Tibial artery (tissue), 4 donors: Measurements from ENCODE around the gene CCS.

Experiments used
- DNase-seq, 2 donors: peaks; one replicate each; pipeline ENCODE4 v3.0.0-alpha.2; 2019
- H3K27ac ChIP-seq, 2 donors: fragments of 200-600 bp; sonication (generic) in 1 of 2; 1 replicate in 1 of 2; 2 replicates in 1 of 2; pipeline ENCODE4 v1.5.1; 2018 to 2019; ENCODE audit warnings: mild to moderate bottlenecking in 1 of 2
- H3K27me3 ChIP-seq, 2 donors: fragments of 200-600 bp; sonication (generic) in 1 of 2; one replicate each; pipeline versions ENCODE4 v1.5.1 to v1.6.0; 2016 to 2019
- H3K36me3 ChIP-seq, 3 donors: fragments of 200-600 bp; sonication (generic) in 2 of 3; one replicate each; pipeline ENCODE4 v1.5.1; 2016 to 2019; ENCODE audit warnings: mild to moderate bottlenecking in 2 of 3
- H3K4me1 ChIP-seq, 4 donors: fragments of 200-600 bp; sonication (generic) in 2 of 4; 1 replicate in 3 of 4; 2 replicates in 1 of 4; pipeline ENCODE4 v1.5.1; 2016 to 2019
- H3K4me3 ChIP-seq, 2 donors: fragments of 200-600 bp; sonication (generic) in 1 of 2; 1 replicate in 1 of 2; 2 replicates in 1 of 2; pipeline ENCODE4 v1.5.1; 2018 to 2019; ENCODE audit warnings: mild to moderate bottlenecking in 2 of 2
- H3K9me3 ChIP-seq, 3 donors: fragments of 200-600 bp; sonication (generic) in 1 of 3; one replicate each; pipeline ENCODE4 v1.5.1; 2016 to 2019
- CTCF ChIP-seq, 2 experiments: fragments of 200-600 bp in 1 of 2; fragments of 450-650 bp in 1 of 2; IDR thresholded peaks; one replicate each; pipeline ENCODE4 v1.5.1; 2017 to 2019; ENCODE audit warnings: antibody characterized with exemption in 2 of 2, mild to moderate bottlenecking in 1 of 2, moderate library complexity in 1 of 2
- intact Hi-C: fragments of 100-400 bp; cut with DNase I; formaldehyde crosslinking; loops from one replicate; pipeline ENCODE4 v1.15.0; 2023; ENCODE audit warnings: low total_unique reads

CCS gene

GRCh38 chr11:66607126-66607834 lies 14.3 kb downstream of the CCS start:
- Histone ChIP-seq H3K4me1 (peaks cover 0 to 34% (median 28%) of the 10 kb centered on the region in 4 donors), H3K27ac (peak overlapping the region; percentile 73 to 76), H3K27me3 (no peaks in the 10 kb centered on the region), H3K9me3 (no peaks in the 10 kb centered on the region), H3K4me3 (no peak overlapping the region), H3K36me3 (peaks cover 0 to 23% (median 9%) of the 10 kb centered on the region in 3 donors)
- intact Hi-C loops: no loop called here
- DNase-seq: peak; percentile 80 to 94
- no peak for TF ChIP-seq CTCF (IDR thresholded peaks at IDR 0.05)

- no peak overlapping the region for H3K27ac ChIP-seq
- no peaks in the 10 kb centered on the region for H3K9me3 ChIP-seq
- peaks cover 0 to 10% (median 9%) of the 10 kb centered on the region in 3 donors for H3K36me3 ChIP-seq
- intact Hi-C loops: no loop called here
- H3K4me3 ChIP-seq: no peak overlapping the region
- DNase-seq: no peak
- peaks cover 0 to 21% (median 17%) of the 10 kb centered on the region in 4 donors for H3K4me1 ChIP-seq
- no peaks in the 10 kb centered on the region for H3K27me3 ChIP-seq
- TF ChIP-seq CTCF (IDR thresholded peaks at IDR 0.05): no peak
Observed at GRCh38 chr11:66609721-66610617, 17.0 kb downstream of the CCS start.

- H3K27me3 ChIP-seq: no peaks in the 10 kb centered on the region
- no peaks in the 10 kb centered on the region for H3K36me3 ChIP-seq
- H3K4me1 ChIP-seq: peaks cover 0 to 22% (median 17%) of the 10 kb centered on the region in 4 donors
- no peak for TF ChIP-seq CTCF (IDR thresholded peaks at IDR 0.05)
- no peak for DNase-seq
- intact Hi-C loops: no loop called here
- H3K27ac ChIP-seq: no peak overlapping the region
- no peak overlapping the region for H3K4me3 ChIP-seq
- H3K9me3 ChIP-seq: no peaks in the 10 kb centered on the region
Observed at GRCh38 chr11:66612458-66612857, 19.5 kb downstream of the CCS start.

DNA sequence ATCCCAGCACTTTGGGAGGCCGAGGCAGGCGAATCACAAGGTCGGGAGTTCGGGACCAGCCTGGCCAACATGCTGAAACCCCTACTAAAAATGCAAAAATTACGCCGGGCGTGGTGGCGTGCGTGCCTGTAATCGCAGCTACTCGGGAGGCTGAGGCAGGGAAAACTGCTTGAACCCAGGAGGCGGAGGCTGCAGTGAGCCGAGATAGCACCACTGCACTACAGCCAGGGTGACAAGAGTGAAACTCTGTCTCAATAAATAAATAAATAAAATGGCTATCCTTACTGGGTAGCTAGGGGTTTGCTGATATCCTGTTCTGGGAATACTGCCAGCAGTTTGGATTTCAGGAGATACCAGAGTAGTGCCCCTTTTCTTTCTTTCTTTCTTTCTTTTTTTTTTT lies 21.1 kb downstream of the CCS start:
- no peak overlapping the region for H3K27ac ChIP-seq
- H3K27me3 ChIP-seq: no peaks in the 10 kb centered on the region
- no peaks in the 10 kb centered on the region for H3K36me3 ChIP-seq
- intact Hi-C loops: no loop called here
- no peak overlapping the region for H3K4me3 ChIP-seq
- DNase-seq: no peak
- TF ChIP-seq CTCF (IDR thresholded peaks at IDR 0.05): no peak
- peaks cover 0 to 26% (median 16%) of the 10 kb centered on the region in 4 donors for H3K4me1 ChIP-seq
- no peaks in the 10 kb centered on the region for H3K9me3 ChIP-seq

GRCh38 chr11:66616379-66617154 lies 23.6 kb downstream of the CCS start, which contains the start of gene RBM14:
Gene RBM14, plus strand, starts transcription at chr11:66616630. Its CDS starts 91 bp downstream, at chr11:66616721.
- Histone ChIP-seq H3K27ac (peak within 1 kb of the TSS; percentile 96), H3K9me3 (no peaks in the 10 kb centered on the region), H3K36me3 (no peaks in the 10 kb centered on the region), H3K4me1 (peaks cover 0 to 51% (median 32%) of the 10 kb centered on the region in 4 donors), H3K27me3 (no peaks in the 10 kb centered on the region), H3K4me3 (peak within 1 kb of the TSS; percentile 88 to 92)
- peak; percentile 98 to 100 for DNase-seq
- intact Hi-C loops: loop anchor here (2.0 kb wide), 1 partner anchor 22 kb away; the partner anchor contains the start of gene RBM4
- no peak for TF ChIP-seq CTCF (IDR thresholded peaks at IDR 0.05)
